GM21360 (cell line): ENCODE results near the gene WRNIP1.

Experiments
- ATAC-seq: cut with Tn5 transposase; IDR thresholded peaks from one replicate; pipeline ENCODE4 v1.9.1; 2021; ENCODE audit warnings: mild to moderate bottlenecking, moderate library complexity; ENCODE audit not compliant: unreplicated experiment

The WRNIP1 gene

DNA sequence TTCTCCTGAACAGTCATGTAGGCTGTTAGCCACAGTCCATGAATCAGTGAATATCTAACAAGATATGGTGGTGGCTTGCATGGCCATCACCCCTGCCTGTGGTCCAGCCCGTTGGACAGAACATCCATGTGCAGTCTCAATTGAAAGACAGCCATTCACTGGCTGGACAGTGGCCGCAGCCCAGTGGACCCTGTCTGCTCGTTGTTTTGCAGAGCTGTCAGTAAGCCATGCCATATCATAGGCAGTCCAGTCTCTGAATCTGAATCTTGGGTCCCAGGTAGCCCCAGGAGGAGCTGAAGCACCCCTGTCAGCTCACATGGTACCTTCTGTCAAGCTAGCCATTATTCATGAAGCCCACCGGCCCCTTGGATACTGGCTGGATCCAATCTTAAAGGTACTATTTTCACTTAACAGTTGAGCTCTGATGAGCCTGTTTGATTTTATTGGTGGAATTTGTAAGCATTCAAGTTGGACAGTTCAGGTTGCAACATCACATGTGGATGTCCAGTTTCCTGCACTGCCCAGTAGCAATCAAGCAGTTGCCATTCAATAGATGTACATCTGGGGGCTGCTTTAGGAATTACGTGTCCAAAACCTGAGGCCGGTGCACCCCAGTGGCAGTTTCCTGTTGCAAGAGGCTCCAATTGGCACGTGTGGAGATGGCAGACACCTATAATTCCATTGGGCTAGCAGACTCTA lies 38.7 kb downstream of the WRNIP1 start:
- no peak for ATAC-seq

DNA sequence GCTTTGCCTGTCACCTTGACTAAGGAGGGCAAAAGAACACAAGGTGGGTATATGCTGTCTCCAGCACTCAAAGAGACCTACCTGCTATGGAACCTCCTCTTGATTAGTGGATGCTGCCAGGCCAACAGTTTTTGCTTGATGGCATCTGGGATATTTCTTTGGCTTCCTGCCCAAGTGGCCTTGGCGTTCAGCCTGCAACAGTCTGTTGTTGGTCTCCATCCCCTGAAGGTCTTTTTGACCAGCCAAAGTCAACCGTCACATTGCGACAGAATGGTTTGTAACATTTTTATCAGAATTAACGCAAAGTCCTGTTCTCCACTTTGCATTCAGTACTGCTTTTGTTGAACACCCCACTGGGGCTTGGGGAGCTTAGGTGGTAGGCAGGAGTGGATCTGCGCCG lies 39.3 kb downstream of the WRNIP1 start:
- ATAC-seq: no peak

DNA sequence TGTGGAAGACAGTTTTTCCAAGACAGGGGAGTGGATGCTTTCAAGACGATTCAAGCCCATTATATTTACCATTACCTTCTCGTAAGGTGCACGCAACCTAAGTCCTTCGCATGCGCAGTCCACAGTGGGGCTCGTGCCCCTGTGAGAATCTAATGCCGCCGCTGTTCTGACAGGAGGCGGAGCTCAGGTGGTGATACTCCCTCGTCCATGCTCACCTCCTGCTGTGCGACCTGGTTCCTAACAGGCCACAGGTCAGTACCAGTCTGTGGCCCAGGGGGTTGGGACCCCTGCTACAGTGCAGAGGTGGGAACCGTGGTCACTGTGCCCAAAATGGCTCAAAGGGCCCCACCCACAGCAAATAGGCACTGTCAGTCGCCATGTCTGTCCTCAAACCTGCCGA lies 39.8 kb downstream of the WRNIP1 start:
- ATAC-seq: no peak

DNA sequence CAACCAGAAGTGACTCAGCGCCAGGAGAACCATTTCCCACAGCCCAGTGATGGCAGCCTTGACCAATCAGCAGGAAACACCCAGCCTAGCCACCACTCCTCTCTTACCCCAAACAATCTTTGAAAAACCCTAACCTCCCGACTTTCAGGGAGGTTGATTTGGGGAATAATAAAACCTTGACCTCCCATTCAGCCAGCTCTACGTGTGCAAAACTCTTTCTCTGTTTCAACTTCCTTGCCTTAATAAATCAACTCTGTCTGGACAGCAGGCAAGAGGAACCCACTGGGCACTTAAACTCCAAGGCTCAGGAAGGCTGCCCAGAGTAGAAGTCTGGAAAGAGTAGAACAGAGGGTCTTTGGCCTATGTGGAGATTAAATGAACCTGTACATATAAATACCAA lies 41.5 kb downstream of the WRNIP1 start:
- no peak for ATAC-seq

DNA sequence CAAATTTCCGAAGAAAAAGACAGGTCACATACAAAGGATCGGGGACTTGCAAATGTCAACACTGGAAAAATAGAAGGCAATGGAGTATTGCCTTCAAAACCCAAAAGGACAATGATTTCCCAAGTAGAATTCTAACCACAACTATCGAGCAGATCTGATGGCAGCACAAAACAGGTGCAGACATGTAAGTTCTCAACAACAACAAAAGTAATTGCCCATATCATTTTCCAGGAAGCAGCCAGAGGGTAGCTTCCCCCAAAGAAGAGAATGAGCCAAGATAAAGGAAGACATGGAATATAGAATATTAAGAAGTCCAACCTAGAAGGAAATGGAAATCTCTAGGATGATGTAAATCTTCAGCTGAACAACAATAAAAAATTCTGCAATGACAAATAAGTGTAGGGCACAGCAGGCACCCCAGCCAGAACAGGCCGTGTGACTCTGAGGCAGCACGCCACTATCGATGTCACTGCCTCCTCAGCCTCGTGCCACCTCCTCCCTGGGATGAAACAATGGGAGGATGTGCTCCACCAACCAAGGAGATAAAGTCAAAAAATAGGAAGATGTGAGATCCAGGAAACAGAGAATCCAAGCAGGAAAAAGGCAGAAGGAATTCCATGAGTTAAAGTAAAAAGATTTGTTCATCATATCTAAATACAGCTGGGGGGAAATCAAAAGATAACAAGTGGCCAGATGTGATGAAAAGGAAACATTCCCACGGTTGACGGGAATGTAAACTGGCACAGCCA lies 42.3 kb downstream of the WRNIP1 start:
- ATAC-seq: no peak

DNA sequence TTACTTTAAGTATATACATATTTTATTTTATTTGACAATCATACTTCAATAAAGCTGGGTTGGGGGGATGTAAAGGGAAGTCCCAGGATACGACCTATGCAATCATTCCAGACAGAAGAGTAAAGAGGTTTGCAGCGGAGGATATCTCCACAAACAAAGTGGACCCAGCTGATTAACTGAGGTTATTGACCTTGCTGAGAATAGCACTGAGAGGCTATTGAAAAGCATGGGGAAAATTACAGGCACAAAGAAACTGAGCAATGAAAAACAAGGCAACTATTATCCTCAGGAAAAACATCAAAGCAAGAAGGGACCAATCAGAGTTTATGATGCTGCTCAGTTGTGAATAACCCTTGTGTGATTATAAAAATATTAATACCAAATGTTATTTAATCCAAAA lies 43.8 kb downstream of the WRNIP1 start:
- no peak for ATAC-seq

DNA sequence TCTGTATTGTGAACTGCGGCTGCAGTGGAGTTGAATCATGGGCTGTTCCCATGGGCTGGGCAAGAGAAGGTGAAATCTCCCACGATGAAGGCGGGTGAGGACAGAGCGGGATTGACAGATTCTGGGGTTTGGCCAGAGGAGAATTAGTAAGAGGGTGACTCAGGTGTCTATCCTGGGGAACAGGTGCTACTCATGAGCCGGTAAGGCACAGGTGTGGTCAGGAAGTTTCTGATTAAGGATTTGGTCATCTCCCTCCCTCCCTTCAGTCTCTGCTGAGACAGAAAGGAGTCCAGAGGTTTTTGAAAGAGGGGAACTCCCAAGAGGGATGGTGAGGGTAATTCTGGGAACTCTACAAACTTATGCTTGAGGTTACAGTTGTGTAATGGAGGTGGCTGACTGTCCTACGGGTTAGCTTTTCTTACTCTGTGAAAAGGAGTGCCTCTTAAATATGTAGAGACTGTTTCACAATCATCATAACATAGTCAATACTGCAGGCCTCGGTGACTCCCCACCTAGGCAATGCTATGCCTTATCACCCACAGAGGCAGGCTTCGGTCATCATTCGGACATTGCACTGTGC lies 45.0 kb downstream of the WRNIP1 start:
- no peak for ATAC-seq

DNA sequence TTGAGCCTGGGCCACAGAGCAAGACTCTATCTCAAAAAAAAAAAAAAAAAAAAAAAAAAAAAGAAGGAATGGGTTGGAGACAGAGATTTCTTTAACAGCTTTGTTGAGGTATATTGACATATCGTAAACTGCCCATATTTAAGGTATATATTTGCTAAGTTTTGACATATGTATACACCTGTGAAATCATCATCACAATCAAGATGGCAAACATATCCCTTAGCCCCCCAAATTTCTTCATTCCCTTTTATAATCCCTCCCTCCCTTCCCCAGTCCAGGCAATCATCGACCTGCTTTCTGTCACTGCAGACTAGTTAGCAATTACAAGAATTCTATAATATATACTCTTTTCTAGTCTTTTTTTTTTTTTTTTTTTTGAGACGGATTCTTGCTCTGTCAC lies 47.5 kb downstream of the WRNIP1 start:
- ATAC-seq: no peak

DNA sequence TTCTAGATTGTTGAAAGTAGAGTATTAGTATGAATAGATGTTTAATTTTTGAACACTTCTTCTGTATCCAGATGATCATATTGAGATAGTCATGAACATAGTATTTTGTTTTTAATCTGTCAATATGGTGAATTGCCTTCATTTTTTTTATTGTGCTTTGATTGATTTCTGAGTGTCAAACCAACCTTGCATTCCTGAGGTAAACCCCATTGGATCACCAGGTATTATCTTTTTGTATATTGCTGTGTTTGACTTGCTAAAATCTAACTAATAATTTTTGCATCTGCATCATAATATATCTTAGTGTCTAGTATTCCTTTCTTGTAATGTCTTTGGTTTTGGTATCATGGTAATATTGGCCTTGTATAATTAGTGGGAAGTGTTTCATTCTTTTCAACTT lies 51.0 kb downstream of the WRNIP1 start:
- no peak for ATAC-seq

DNA sequence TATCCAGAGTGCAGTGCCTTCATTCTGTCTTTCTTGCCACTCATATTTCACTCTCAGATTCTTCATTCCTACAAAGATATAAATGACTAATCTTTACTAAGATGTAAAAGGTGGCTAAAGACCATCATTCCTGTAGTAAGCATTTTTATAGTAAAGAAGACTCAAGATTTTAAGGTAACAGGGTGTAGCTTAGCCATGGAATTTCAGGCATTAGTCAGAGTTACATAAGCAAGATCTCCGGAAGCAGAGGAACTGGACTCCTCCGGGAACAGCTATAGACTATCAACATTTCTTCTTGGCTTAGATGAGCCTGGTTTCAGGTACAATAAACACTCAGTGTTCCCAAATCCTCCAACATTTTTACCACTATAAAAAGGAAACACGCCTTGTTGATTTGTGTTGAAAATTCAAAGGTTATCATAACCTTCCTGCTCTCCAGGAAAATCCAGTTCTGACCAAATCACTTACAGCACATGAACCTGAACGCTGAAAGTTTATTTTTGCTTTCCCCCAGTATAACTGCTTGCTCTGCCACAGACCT lies 52.8 kb downstream of the WRNIP1 start:
- no peak for ATAC-seq

DNA sequence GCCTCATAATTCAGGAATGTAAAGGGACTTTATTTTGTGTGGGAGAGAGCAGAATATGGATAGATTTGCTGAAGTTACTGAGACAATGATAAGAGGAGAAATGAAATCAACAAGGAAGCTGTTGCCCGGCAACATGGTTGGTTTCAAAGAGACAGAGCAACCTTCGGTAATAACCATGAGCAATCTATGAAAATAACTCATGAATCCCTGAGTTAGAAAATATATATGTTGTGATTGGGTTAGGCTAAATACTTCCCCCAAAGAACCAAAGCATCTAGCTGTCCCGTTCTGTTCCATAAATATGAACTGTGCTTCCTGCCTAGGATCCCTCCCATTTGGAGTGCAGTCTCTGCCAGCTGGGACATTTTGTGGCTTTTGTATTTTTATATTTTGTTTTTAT lies 53.4 kb downstream of the WRNIP1 start:
- ATAC-seq: no peak

DNA sequence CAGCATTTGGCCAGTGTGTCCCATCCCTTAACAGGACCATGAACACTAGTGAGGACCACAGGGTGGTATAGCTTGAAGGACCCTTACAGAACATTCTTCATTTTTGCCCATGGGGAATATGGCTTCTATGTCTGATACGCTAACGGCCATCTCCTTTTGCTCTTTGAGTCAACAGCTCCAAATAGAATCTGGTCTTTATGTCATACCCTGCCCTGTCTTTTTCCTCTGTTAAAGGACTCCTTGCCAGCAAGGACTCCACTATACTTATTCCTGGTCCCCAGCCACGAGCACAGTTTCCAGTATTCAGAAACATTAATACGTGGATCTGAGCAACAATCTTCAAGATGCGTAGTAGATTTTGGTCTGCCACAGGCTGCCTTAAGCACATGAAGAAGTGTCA lies 53.9 kb downstream of the WRNIP1 start:
- no peak for ATAC-seq

DNA sequence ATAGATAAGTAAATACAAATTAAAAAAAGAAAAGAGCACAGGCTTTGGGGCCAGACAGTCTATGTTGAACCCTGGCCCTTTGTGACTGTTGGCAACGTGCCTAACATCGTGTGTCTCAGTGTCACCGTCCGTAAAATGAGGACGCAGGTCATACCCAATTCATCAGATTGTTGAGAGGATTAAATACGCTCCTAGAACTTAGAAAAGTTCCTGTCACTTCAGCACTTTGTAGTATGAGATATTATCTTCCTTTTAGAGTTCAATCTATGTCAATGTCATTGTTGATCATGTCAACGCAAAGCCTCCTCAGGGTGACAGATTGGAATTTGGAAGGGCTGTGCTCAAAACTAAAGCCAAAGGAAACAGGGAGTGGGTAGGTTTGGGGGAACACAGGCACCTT lies 54.8 kb downstream of the WRNIP1 start:
- ATAC-seq: no peak

DNA sequence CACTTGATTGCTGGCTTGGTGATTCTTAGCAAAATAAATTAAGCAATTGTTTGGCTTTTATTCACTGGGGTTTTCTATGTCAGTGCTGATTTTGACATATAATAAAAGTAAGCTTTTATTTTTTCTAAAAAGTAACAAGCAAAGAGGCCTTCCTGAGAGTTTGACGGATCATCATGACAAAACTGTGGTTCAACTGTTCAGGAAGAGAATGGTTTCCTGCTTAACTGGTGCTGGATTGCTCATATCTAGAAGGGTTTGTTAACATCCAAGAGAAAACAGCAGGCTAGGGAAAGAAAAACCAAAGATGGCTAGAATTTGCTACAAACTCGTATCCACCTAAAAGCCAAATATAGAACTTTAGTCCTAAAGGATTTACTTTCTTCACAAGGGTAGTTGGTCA lies 55.2 kb downstream of the WRNIP1 start:
- no peak for ATAC-seq

DNA sequence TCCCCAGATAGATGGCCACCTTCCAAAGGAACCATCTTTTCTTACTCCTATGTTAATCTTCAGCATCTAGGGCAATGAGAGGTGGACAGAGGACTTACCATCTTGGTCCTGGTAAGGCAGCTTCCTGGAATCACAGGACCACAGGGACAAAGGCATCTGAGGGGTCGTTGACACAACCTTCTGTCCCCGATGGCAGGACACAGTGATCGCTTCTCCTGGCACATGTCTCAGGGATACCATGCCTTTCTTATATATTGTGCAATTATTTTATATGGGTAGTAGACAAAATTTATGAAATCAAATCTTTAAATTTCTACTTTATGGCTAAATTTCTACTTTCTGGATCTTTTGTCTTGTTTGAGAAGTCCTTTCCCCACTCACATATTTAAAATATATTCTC lies 56.4 kb downstream of the WRNIP1 start:
- no peak for ATAC-seq

DNA sequence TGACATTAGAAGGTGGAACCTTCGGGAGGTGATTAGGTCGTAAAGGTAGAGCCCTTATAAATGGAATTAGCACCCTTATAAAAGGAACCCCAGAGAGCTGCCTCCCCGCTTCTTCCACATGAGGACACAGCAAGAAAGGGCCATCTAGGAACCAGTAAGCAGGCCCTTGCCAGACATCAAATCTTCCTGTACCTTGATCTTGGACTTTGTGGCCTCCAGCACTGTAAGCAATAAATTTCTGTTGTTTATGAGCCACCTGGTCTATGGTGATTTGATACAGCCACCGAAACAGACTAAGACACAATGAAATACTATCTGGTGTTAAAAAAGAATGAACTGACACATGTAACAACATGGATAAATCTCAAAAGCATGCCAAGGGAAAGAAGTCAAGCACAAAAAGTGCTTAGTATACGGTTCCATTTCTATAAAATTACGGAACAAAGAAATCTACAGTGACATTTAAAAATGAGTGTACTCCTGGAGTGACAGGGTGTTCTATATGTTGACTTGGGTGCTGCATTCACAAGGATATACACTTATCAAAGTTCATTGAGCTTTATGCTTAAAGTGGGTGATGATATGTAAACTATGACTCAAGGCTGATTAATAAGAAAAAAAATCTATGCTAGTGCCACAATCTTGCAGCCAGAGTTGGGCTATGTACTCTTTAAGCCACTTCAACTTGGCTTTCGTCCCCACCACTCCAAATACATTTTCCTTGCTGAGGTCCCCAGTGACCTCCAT lies 58.1 kb downstream of the WRNIP1 start:
- ATAC-seq: no peak

DNA sequence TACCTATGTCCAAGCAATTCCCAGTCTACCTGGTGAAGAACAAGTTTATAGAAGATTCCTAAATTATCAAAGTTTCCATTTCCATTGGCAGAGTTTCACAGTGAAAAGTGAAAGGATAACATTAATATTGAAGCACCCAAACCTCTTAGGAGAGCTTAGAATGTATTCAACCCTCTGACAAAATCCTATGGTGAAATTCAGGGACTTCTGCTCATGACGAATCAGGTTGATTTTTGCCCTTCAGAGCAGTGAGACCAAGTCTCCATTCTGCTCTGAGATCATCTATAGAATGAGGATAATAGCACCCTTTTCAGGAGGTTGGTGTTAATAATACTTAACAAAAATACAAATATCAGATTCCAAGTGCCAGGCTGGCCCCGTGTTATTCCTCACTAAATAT lies 60.9 kb downstream of the WRNIP1 start:
- ATAC-seq: no peak

DNA sequence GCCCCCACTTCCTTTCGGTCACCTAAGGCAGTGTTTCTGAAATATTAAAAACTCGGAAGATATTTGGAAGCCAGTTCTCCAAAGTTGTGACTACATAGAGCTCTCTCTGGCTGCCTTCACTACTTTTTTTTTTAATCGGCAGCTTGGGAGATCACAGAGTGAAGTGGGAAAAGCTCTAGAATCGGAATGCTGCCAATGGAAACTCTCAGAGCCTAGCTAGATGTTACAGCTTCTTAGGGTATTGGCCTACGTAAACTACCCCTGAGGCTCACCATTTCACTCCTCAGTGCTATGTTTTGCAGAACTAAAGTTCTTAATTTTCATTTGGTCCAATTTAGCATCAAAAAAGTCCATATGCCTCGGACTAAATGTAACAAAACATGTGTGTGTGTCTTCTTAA lies 61.9 kb downstream of the WRNIP1 start:
- no peak for ATAC-seq

DNA sequence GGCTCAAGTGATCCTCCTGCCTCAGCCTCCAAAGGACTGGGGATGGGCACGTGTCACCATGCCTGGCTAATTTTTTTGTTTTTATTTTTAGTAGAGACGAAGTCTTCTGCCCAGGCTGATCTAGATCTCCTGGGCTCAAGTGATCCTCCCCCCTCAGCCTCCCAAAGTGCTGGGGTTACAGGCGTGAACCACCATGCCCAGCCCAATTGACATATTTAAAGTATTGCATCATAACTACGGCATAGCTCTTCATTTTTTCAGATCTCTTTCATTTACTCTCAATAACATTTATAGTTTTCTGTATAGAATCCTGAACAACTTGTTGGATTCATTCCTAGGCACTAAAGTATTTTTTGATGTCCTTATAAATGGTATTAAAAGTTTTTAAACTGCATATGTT lies 63.4 kb downstream of the WRNIP1 start:
- no peak for ATAC-seq

DNA sequence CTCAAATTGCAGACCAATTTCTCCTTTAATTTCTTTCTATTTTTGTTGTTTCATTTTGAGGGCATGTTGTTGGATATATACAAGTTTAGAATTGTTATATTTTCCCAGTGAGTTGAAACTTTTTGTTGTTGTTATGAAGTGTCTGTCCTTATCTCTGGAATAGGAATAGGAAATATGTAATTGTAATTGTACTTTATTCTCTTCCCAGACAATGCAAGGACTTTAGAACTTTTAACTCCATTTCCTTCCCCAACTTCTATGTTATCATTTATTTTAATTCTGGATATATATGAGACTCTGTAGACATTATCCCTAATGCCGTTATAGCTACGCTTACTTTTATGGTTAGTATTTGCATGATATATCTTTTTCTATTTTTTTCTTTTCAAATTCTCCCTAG lies 64.1 kb downstream of the WRNIP1 start:
- ATAC-seq: no peak

DNA sequence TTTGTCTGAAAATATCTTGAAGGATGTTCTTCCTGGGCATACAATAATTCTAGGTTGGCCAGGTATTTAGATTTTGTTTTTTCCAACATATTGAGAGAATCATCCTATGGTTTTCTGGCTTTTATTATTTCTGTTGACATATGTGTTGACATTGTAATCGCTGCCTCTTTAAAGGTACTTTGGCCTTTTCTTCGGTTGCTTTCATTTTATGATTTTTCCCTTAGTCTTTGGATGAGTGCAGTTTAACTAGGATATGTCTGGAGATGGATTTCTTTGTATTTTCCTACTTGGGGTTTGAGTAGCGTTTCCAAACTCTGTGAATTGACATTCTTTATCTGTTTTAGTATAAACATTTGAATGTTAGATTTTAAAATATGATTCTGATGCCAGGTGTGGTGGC lies 65.0 kb downstream of the WRNIP1 start:
- ATAC-seq: no peak
